GM18517 (cell line): Measurements from ENCODE around the gene SEMA3B.

Source experiments
- ATAC-seq: cut with Tn5 transposase; IDR thresholded peaks from one replicate; pipeline ENCODE4 v1.9.1; 2021; ENCODE audit warnings: mild to moderate bottlenecking, moderate library complexity; ENCODE audit not compliant: unreplicated experiment

SEMA3B gene

DNA sequence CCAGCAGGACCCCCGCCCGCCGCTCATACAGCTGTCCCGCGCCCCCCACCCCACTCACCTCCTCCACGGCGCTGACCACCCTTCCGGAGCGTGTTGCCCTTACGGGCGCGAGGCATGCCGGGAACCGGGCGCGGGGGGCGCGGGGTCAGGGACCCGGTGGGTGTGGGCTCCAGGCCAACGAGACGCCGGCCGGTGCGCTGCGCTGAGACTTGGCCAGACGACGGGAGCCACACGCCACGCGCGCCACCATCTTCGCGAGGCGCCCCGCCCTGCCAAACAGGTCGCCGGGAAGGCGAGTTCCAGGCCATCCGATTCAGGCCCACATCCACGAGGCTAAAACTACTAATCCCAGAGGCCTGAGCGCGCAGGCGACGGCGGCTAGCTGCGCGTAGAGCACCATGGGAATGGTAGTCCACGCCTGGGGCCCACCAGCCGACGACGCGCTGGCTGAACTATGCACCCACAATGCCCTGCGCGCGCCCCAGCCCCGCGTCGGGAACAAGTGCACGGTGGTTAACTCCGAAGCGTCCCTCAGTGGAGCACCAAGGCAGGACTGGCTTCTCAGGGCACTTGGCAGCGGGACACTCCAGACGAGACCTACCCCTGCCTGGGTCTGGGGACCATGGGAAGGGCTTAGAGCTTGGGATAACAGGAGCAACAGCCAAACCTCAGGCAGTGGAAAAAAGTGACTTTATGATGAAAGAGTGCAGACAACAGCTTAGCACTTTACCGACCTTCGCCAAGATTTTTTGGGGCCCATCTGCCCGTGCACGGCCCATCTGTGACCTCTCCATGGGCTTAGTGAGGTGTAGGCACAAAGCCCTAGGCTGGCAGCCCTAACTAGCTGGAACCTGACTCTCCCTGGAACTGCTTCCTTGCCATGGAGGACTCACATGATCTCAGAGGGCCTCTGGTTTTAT is 23.5 kb downstream of the SEMA3B start, which contains the start of gene IFRD2:
IFRD2 (minus strand) TSS at position 271 of the 920 bp plus-strand sequence; CDS start at position 116, 155 bp downstream.
- ATAC-seq, result peak; percentile 91

DNA sequence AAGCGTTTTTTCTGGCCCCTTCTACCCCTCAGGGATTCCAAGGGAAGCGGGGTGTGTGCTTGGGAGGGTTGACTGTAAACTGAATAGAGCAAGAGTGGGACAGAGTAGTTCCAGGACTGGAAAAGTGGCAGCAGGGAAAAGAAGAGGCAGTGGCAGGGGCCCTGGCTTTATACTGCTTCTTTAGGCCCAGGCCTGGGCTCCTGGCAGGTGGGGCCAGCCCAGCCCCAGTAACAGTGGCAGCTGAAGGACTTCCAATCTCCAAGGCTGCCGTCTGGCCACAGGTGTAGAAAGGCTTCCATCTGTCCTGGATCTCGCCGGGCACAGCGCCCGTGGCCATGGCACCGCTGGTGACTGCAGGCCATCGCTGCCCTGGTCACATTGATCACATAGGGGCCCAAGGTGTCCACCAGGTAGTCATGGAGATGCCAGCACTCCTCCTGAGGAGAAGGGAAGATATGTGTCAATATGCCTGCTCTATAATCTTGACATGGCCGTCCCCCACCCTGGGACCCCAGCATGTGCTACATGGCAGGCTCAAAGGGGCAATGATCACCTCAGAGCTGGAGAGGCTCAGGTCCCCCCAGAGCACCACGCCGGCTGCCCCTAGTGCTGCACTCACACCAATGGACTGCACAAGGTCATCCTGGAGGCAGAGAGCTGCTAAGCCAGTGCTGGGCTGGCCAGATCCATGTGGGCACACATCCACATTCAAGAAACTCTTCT is 24.3 kb downstream of the SEMA3B start:
- no peak for ATAC-seq

DNA sequence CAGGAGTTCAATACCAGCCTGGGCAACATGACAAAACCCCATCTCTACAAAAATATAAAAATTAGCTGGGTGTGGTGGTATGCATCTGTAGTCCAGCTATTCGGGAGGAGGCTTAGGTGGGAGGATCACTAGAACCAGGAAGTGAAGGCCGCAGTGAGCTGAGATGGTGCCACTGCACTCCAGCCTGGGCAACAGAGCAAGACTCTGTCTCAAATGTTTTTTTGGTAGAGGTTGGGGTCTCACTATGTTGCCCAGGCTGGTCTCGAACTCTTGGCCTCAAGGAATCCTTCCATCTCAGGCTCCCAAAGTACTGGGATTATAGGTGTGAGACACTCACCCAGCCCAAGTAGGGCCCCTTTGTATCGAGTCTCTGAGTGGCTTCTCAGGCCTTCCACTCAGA is 25.1 kb downstream of the SEMA3B start:
- ATAC-seq, result no peak

DNA sequence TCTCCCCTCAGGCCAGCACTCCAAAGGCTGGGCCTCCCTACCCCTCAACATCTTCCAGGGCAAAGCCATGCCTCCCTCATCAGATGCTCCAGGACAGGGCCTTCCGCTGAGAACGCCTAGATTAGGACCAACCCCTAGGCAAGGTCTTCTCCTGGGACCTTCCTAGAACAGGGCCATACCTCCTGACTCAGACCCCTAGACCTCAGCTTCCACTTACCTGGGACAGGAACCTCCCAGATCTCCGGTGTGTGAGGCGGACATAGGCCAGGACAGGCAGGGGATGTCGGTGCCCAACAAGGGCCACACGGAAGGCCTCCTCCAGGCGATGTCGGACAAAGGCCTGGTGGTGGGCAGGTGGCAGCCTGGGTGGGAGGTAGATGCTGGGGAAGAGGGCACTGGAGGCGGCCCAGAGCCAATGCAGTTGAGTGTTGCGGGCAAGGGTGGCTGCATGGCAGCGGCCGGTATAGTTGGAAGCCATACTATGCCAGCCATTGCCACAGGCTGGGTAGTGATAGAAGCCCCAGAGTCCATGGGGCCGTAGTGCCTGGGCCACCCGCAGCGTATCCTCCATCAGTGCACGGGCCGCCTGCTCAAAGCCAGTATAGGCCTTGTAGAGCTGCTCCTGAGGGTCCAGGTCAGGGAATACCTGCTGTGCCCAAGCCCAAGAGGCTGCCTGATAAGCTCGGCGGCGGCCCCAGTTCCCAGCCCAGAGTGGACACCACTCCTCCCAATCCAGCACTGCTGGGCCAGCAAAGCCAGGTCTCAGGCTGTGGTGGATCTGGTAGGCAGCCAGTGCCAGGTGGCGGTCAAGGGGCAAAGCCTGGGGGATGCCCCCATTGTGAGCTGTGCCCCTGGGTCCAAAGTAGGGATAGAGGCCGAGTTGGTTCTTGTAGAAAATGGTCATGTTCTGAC is 25.8 kb downstream of the SEMA3B start:
- no peak for ATAC-seq

DNA sequence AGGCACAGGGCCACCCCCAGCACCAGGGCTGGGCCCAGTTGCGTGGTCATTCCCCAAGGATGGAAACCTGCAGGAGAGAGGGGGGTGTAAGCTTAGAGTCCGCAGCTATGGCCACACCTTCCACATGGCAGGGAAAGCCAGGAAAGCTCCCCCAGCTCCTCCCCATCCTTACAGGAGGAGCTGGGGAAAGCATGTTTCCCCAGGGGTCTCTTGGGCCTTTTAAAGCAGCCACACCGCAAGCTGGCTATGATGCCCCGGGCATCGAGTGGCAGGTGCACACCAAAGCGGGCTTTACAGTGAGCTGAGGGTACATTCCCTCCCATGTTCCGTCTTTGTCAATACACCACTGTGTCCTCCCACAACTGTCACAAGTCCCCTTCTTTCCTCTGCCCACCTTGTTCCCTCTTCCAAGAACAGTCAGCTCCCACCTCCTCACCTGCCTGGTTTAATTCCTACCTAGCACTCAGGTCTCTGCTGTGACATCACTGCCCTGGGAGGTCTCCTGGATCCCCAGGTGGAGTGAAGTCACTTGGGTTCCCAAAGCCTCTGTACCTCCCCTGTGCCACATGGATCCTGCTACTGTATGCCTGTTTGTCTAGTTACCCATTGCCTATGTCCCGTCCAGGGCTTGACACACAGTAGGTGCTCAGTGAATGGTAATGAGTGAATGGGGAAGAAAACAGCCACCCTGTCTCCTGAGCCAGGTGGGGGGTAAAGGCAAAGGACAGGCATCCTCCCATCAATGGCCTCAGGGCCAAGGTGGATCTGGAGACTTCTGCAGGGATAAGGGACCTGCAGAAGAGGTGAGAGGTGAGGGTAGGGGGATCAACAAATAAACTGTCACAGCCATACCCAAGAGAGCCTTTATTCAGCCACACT is 26.8 kb downstream of the SEMA3B start:
- ATAC-seq, result no peak

DNA sequence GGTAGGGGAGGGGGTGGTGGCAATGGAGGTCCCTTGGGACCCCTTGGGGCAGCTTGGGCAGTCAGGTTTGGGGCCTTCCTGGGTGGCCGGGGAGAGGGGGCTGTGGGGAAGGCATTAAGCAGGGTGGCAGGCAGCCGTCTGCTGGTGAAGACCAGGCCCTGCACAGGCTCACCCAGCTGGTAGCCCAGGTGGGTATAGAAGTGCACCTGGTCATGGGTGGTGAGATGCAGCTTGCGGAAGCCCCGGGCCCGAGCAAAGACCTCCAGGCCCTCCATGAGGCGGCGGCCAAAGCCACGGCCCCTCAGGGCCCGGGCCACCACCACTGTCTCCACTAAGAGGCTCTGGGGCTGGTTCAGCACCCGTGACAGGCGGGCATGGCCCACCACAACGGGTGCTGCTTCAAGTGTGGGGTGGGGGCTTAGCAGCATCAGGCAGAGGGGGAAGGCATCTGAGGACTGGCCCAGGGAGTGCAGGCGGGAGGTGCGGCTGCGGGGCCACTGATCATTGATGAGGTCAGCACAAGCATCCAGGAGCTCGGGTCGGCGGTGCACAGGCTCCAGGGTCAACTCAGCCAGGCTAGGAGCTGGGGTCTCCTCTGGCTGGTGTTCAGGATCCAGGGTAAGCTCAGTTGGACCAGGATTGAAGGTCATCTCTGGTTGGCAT is 27.9 kb downstream of the SEMA3B start:
- no peak for ATAC-seq

DNA sequence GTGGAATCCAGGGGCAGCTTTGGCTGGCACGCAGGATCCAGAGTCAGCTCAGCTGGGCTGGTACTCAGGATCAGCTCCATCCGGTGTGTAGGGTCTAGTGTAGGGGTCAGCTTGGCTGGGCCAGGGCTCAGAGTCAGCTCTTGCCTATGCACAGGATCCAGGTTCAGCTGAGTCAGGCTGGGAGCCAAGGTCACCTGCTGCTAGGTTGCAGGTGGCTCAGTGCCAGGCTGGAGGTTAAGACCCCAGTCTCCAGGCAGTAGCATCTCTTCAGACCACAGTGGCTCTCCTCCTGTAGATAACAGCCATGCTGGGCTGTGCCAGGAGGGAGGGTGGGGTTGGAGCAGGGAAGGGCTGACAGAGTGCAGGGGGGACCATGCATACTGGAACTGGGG is 28.4 kb downstream of the SEMA3B start:
- ATAC-seq, result no peak

DNA sequence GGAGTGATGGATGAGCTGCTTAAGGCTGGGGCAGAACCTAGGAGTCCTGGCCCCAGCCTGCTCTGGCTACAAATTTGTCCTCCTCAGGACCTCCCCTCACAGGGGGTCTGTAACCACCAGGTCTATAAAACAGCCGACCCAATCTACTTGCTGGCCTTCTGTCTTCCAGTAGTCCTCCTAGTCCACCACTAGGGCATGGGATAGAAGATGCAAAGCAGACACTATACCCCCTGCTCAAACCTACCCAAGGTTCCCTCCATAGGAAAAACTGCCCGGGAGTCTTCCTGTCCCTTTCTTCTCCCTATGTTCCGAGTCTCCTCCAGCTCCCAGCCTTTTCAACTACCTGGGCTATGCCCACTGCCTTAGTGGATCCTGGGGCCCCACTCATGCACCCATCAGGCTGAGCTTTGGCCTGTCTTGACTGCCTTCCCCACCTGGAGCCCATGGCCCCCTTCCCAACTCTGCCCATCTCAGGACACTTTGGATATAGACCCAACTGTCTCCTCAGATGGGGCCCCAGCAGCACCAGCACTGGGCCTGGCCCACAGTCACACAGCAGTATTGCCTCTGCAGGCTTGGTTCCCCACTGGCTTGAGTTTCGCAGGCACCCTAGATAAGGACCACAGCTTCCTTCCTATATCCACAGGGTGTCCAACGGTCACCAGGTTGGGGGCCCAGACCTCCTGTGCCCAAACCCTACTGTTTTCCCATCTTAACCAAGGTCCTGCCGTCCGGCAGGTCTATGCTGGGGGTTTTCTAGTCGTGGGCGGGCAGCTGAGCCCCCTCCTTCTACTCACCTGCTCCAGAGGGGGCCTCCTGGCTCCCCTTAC is 29.2 kb downstream of the SEMA3B start:
- ATAC-seq, result no peak

DNA sequence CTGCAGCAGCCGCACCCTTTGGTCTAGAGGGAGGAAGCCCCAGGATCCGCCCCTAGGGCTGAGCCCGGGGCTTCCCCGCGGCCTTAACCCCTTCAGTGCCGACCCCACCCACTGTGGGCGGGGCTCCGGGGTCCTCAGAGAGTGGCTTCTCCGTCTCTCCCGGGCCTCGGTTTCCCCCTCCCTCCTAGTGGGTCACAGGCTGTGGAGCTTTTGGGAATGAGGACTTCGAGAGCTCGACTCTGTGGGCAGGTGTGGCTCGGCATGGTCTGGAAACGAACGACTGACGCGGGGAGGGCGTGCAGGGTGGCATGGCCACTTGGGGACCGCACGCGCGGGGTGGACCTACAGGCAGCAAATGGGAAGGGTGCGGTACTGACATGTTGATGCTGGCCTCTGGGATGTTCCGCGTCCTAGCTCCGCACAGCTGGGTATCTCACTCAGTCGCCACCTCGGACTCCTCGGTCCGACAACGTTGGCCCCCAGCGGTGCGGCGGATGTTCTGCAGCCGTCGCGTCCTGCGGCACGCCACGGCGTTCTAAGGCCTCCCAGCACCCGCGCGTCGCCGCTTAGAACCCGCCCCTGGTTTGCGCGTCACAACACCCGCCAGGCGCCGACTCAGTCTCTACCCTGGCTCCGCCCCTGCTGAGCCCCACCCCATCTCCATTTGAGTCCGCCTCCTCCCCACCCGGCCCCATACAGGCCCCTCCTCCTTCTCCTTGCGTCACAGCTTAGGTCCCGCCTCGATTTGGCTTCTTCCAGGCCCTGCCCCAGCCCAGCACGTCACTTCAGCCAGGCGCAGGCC is 30.1 kb downstream of the SEMA3B start, which contains the start of the genes HYAL3 and NAA80:
HYAL3 (minus strand) TSS at position 570 of the 802 bp plus-strand sequence. CDS start 3,803 bp downstream, outside the sequence.
NAA80 (minus strand) TSS at position 570 of the 802 bp plus-strand sequence. CDS start 1,942 bp downstream, outside the sequence.
- peak; percentile 79 for ATAC-seq

DNA sequence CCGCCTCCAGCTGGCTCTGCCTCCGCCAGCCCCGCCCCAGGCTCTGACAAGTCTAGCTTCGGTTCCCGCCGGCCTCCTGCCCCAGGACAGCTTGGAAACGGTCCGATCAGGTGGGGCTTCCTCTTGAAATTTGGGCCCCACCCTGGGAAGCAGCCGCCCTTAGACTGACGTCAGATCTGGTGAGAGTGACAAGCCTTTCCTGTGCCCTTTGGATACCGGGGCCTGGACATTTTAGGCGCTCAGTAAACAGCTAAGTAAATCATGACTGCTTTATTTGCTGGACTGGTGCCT is 30.6 kb downstream of the SEMA3B start:
- no peak for ATAC-seq

DNA sequence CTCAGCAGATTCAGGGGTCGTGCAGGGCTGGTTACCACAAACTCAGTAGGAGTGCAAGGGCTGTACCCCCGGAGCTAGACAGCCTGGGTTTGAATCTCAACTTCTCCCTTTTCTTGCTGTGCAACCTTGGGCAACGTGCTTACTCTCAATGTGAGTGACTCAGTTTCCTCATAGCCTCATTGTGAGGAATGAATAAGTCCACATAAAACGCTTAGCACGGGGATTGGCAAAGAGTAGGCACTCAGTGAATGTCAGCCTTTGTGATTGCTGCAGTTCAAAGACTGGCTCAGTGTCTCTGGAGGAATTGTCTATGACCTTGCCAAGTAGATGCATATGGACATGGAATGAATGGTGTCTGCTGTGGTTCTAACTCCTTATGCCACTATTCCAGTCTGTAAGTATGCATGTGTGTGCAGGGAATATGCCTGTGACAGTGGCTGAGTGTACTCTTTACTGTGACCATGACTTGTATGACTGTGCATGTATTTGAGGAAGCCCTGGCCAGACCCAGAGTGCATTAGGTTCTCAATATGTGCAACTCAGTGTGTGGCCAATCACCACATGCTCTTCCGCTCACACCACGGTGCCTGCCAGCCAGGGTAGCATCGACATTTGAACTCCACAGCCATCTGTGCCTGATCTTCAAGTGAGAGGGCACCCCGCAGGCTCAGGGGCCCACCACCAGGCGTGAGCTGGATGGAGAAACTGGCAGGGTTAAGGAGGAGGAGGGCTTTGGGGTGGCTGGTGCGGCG is 31.2 kb downstream of the SEMA3B start:
- ATAC-seq, result no peak

DNA sequence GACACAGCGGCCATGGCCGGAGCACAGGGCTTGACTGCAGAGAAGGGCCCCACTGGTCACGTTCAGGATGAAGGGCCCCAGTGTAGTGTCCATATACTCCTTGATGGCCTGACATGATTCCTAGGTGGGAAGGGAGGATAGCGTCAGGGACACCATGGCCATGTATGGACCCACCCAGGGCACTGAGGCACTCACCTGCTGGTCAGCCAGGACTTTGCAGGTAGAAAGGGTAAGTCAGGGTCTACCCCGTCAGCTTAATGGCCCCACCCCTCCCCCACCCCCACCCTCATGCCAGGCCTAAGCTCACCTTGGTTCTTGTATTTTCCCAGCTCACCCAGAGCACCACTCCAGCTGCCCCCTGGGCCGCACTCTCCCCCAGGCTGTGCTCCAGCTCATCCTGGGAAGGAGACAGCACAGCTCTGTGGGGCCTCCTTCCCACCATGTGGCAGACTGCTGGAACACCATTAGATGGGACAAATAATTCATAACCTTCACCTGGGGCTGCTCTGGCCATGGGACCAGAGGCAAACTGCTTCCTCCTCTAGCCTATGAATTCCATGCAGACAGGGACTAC is 31.8 kb downstream of the SEMA3B start:
- ATAC-seq, result no peak

DNA sequence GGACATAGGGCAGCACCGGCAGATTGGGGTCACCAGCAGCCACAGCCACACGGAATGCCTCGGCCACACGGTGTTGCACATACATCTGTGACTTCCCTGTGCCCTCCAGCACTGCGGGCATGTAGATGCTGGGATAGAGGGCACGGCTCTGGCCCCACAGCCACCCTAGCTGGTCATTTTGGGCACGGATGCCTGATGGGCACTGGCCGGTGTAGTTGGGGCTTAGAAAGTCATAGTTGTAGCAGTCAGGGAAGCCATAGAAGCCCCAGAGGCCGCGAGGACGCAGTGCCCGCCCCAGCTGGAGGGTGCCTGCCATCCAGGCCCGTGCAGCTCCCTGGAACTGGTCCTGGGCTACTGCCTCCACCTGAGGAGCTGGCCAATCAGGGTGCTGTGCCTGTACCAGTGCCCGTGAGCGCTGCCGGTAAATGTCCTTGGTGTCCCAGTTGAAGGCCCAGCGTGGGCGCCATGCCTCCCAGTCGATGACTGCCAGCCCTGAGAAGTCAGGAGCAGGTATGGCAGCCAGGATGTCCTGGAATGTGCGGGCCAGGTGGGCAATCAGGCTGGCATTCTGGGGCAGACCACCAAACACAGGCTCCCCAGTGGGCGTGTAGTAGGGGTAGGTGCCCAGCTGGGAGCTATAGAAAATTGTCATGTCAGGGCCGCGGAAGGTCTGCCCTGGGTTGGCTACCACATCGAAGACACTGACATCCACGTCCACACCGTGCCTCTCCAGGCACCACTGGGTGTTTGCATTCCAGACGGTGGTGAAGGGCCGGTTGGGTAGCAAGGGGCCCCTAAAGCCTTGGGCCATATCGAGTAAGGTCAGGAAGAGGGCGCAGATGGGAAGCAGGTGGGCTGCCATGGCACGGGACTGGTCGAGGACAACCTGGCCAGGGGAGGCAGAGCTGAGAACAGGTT is 33.4 kb downstream of the SEMA3B start:
- ATAC-seq, result no peak

DNA sequence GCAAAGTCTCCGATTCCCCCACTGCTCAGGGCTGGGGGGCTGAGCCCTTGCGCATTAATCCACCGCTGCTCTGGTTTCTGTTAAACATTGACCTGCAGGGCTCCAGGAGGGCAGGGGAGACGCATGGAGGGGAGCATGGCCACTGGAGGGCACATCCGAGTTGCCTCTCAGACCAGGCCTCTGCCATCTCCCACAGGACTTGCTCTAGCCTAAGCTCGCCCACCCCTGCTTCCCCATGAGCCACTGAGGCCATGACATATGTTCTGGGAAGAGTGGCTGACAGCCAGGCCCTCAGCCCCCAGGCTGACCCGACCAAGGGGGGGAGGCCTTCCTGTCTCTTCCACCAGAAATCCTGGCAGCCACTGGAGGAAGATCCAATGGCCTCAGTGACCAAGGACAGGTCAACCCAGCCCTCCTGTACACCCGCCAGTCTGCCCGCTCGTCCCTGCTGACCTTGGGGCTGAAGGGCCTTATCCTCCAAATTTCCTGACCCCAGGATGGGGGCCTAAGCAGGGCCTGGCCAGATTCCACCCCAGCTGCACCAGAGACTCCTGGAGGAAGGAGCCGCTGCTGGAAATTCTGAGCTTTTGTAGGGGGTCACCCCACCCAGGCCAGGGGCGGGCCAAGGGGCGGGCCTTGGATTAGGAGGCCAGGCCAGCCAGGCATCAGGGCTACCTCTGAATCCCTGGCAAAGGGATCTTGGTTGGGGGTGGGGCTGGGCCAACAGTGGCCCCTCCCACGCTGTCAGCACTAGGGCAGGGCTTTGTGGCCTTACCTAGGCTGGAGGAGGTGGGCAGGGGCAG is 34.3 kb downstream of the SEMA3B start, which contains the start of gene HYAL1:
HYAL1 (minus strand) TSS at position 562 of the 803 bp plus-strand sequence. CDS start 618 bp downstream, outside the sequence.
- no peak for ATAC-seq

DNA sequence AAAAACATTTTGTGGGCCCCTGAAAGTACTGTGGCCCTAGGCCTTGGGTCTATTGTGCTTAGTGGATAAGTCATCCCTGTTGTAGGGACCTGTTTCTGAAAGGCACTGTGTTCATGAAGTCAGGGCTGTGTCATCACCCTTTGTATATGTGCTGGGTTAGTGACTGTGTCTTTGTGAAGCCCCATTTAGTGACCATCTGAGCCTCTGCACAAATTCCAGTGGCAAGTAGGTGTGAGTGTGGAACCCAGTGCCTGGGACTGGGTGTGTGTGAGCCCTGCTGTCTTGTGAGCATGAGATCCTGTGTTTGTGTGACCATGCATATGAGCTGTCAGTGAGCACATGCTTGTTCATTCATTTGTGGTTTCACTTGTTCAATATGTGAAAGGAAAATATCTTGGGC is 35.7 kb downstream of the SEMA3B start:
- ATAC-seq, result no peak
